IMR-90 (cell line): Measurements from ENCODE around the gene BCAS3. TPM values are rescaled to one million over a fixed set of nuclear protein-coding genes. Genes with fewer than 3 reads are reported as not detected.
A peak's percentile ranks its signal among the peaks of the same experiment; 100 is the strongest.

Source experiments
- ATAC-seq: fragments of 200-7000 bp; cut with Tn5 transposase; 2 replicates; pipeline ENCODE4 v1.9.1; 2020; ENCODE audit warnings: low read depth, mild to moderate bottlenecking, moderate library complexity
- BruUV-seq: library from RNA; stranded (reverse); fragments of 400-500 nt; replicated peaks from 2 replicates; lab custom pipeline; 2021; lab: Mats Ljungman, UMichigan
- CTCF ChIA-PET: fragments of 300-600 bp; formaldehyde crosslinking; extraction: SDS; loops from one replicate; lab custom pipeline; 2021; ENCODE audit warnings: antibody characterized with exemption; lab: Yijun Ruan, JAX
- POLR2A ChIA-PET: fragments of 300-600 bp; sonication (Branson Sonifier 250); formaldehyde crosslinking; loops from one replicate; lab custom pipeline; 2022; ENCODE audit warnings: antibody characterized with exemption; ENCODE audit not compliant: unreplicated experiment; lab: Charles Lee
- DNase-seq: peaks from one replicate; pipeline ENCODE4 v3.0.0; 2013
- H2AFZ ChIP-seq: replicated peaks from 2 replicates; pipeline ENCODE3; 2013; ENCODE audit warnings: low read length, mild to moderate bottlenecking; ENCODE audit not compliant: poor library complexity
- H2AK5ac ChIP-seq: 2 replicates; pipeline ENCODE4 v1.6.1; 2013; ENCODE audit warnings: low read depth, low read length, inconsistent platforms
- H2AK9ac ChIP-seq: replicated peaks from 2 replicates; pipeline ENCODE3; 2013; ENCODE audit warnings: mild to moderate bottlenecking, low read depth, low read length, moderate library complexity; ENCODE audit not compliant: poor library complexity
- H2BK120ac ChIP-seq: 2 replicates; pipeline ENCODE4 v1.6.1; 2013; ENCODE audit warnings: low read depth, low read length, inconsistent platforms
- H2BK15ac ChIP-seq: 3 replicates; pipeline ENCODE4 v1.6.1; 2013; ENCODE audit warnings: low read depth, low read length, inconsistent platforms
- H2BK20ac ChIP-seq: 2 replicates; pipeline ENCODE4 v1.6.1; 2013; ENCODE audit warnings: low read depth, mild to moderate bottlenecking, inconsistent platforms, low read length, moderate library complexity
- H2BK5ac ChIP-seq: 2 replicates; pipeline ENCODE4 v1.6.1; 2013; ENCODE audit warnings: mild to moderate bottlenecking, low read depth, low read length, inconsistent platforms; ENCODE audit not compliant: poor library complexity, severe bottlenecking
- H3K14ac ChIP-seq: replicated peaks from 2 replicates; pipeline ENCODE4 v1.6.1; 2013; ENCODE audit warnings: low read depth, low read length, inconsistent platforms
- H3K18ac ChIP-seq: 2 replicates; pipeline ENCODE4 v1.6.1; 2013; ENCODE audit warnings: low read depth, low read length, control low read depth
- H3K23ac ChIP-seq: 2 replicates; pipeline ENCODE4 v1.6.1; 2013; ENCODE audit warnings: low read depth, low read length, inconsistent platforms
- H3K27ac ChIP-seq: 2 replicates; pipeline ENCODE4 v1.5.1; 2013; ENCODE audit warnings: mild to moderate bottlenecking, control low read depth, low read length; ENCODE audit not compliant: insufficient read depth
- H3K27me3 ChIP-seq: 2 replicates; pipeline ENCODE4 v1.6.1; 2013; ENCODE audit warnings: low read length; ENCODE audit not compliant: control insufficient read depth, insufficient read depth
- H3K36me3 ChIP-seq: 2 replicates; pipeline ENCODE4 v1.6.1; 2013; ENCODE audit warnings: low read length, mixed read lengths; ENCODE audit not compliant: control insufficient read depth, insufficient read depth
- H3K4ac ChIP-seq: 2 replicates; pipeline ENCODE4 v1.6.1; 2013; ENCODE audit warnings: low read depth, low read length, inconsistent platforms
- H3K4me1 ChIP-seq: 2 replicates; pipeline ENCODE4 v1.6.1; 2013; ENCODE audit warnings: low read length, mixed read lengths; ENCODE audit not compliant: control insufficient read depth, insufficient read depth
- H3K4me2 ChIP-seq: 2 replicates; pipeline ENCODE4 v1.6.1; 2013; ENCODE audit warnings: low read depth, mild to moderate bottlenecking, control low read depth, low read length, moderate library complexity
- H3K4me3 ChIP-seq: 2 replicates; pipeline ENCODE4 v1.5.1; 2013; ENCODE audit warnings: low read depth, mild to moderate bottlenecking, control low read depth, low read length, moderate library complexity; ENCODE audit not compliant: insufficient read depth
- H3K56ac ChIP-seq: 2 replicates; pipeline ENCODE4 v1.6.1; 2013; ENCODE audit warnings: low read length, inconsistent platforms; ENCODE audit not compliant: insufficient read depth; ENCODE audit errors: extremely low read depth
- H3K79me1 ChIP-seq, 2 experiments: 2 replicates each; pipeline ENCODE4 v1.6.1; 2013; ENCODE audit warnings: low read length in 2 of 2, inconsistent platforms in 1 of 2, low read depth in 1 of 2
- H3K9ac ChIP-seq: 2 replicates; pipeline ENCODE4 v1.6.1; 2013; ENCODE audit warnings: low read depth, low read length, control low read depth
- H3K9me1 ChIP-seq: 2 replicates; pipeline ENCODE4 v1.6.1; 2013; ENCODE audit warnings: low read length, inconsistent platforms; ENCODE audit not compliant: insufficient read depth
- H3K9me3 ChIP-seq: 2 replicates; pipeline ENCODE4 v1.6.1; 2013; ENCODE audit warnings: low read length; ENCODE audit not compliant: control insufficient read depth, insufficient read depth
- H4K20me1 ChIP-seq: 2 replicates; pipeline ENCODE4 v1.6.1; 2013; ENCODE audit warnings: low read length, inconsistent platforms; ENCODE audit not compliant: insufficient read depth
- H4K5ac ChIP-seq: 2 replicates; pipeline ENCODE4 v1.6.1; 2013; ENCODE audit warnings: mild to moderate bottlenecking, low read depth, low read length, control low read depth
- H4K8ac ChIP-seq, 2 experiments: 2 replicates each; pipeline ENCODE4 v1.6.1; 2013; ENCODE audit warnings: low read depth in 2 of 2, low read length in 2 of 2, control low read depth in 1 of 2, inconsistent platforms in 1 of 2
- H4K91ac ChIP-seq: 2 replicates; pipeline ENCODE4 v1.6.1; 2013; ENCODE audit warnings: low read depth, low read length, inconsistent platforms; ENCODE audit not compliant: insufficient read depth
- BHLHE40 ChIP-seq: fragments of 150-350 bp; IDR thresholded peaks from 2 replicates; pipeline ENCODE4 v1.6.1; 2016; ENCODE audit warnings: mild to moderate bottlenecking, low read depth, low read length
- CEBPB ChIP-seq: IDR thresholded peaks from 2 replicates; pipeline ENCODE4 v1.6.1; 2012; ENCODE audit warnings: low read depth, low read length, improper control_type of control experiment
- CHD1 ChIP-seq: IDR thresholded peaks from 2 replicates; pipeline ENCODE4 v1.6.1; 2012; ENCODE audit warnings: low read depth, low read length, improper control_type of control experiment
- MAFK ChIP-seq: IDR thresholded peaks from 2 replicates; pipeline ENCODE4 v1.6.1; 2012; ENCODE audit warnings: low read depth, low read length, improper control_type of control experiment
- MAZ ChIP-seq: IDR thresholded peaks from 2 replicates; pipeline ENCODE4 v1.6.1; 2012; ENCODE audit warnings: low read depth, mild to moderate bottlenecking, low read length, improper control_type of control experiment, moderate library complexity, borderline replicate concordance
- MXI1 ChIP-seq: IDR thresholded peaks from 2 replicates; pipeline ENCODE4 v1.6.1; 2012; ENCODE audit warnings: low read depth, mild to moderate bottlenecking, low read length, moderate library complexity, borderline replicate concordance
- RAD21 ChIP-seq: IDR thresholded peaks from 2 replicates; pipeline ENCODE4 v1.6.1; 2012; ENCODE audit warnings: low read length, improper control_type of control experiment
- RCOR1 ChIP-seq: IDR thresholded peaks from 2 replicates; pipeline ENCODE4 v1.6.1; 2012; ENCODE audit warnings: mild to moderate bottlenecking, low read length, improper control_type of control experiment; ENCODE audit not compliant: insufficient replicate concordance
- RFX5 ChIP-seq: IDR thresholded peaks from 2 replicates; pipeline ENCODE4 v1.8.0; 2012; ENCODE audit warnings: low read depth, mild to moderate bottlenecking, low read length, moderate library complexity
- SMC3 ChIP-seq: fragments of 150-350 bp; IDR thresholded peaks from 2 replicates; pipeline ENCODE4 v1.6.1; 2016; ENCODE audit warnings: low read depth, mild to moderate bottlenecking, antibody characterized with exemption, low read length, moderate library complexity
- WGBS, 2 experiments: methylation state at CpG; one replicate each; pipeline versions ENCODE4 v1.1.5 to v1.1.7; 2013; ENCODE audit warnings: missing lambda C conversion rate in 2 of 2; ENCODE audit not compliant: insufficient read length in 1 of 2; ENCODE audit errors: extremely low coverage in 2 of 2; 5-methylcytosine and 5-hydroxymethylcytosine counted together
- dilution Hi-C: fragments of 300-500 bp; cut with HindIII; formaldehyde crosslinking; loops from one replicate; pipeline ENCODE4 v1.14.3; 2018; ENCODE audit warnings: low sequenced_read_pairs; ENCODE audit not compliant: unreplicated experiment
- in situ Hi-C: fragments of 300-500 bp; cut with MboI; formaldehyde crosslinking; loops from 3 replicates; pipeline ENCODE4 v1.14.3; 2019; ENCODE audit warnings: low sequenced_read_pairs, inconsistent platforms, mixed read lengths
- intact Hi-C: fragments of 100-400 bp; cut with micrococcal nuclease; formaldehyde crosslinking; loops from 2 replicates; pipeline ENCODE4 v1.10.0; 2022
- polyA plus RNA-seq, 3 experiments: library from polyadenylated mRNA; depleted of rRNA; stranded (reverse); fragments of >200 nt; gene quantifications; 2 replicates each; pipeline ENCODE4 v1.2.3, GENCODE V29; 2012; ENCODE audit warnings: low replicate concordance in 1 of 3
- total RNA-seq: library from RNA; depleted of rRNA; stranded (reverse); fragments of >200 nt; gene quantifications from 2 replicates; pipeline ENCODE4 v1.2.3, GENCODE V29; 2012
- TF ChIP-seq, protein P1 (sequence below): conservative IDR thresholded peaks from 2 replicates; pipeline ENCODE4 v1.5.1; 2012; ENCODE audit warnings: mild to moderate bottlenecking, low read depth, low read length, improper control_type of control experiment
- TF ChIP-seq, protein P2 (sequence below): fragments of 150-350 bp; IDR thresholded peaks from 2 replicates; pipeline ENCODE4 v1.6.1; 2017; ENCODE audit warnings: mild to moderate bottlenecking, antibody characterized with exemption, low read length, low read depth

The BCAS3 gene
- total and polyA plus RNA-seq, 2 of the 4 experiments (the other 2 are of a cell fraction): 6.3 to 27.1 TPM

DNA sequence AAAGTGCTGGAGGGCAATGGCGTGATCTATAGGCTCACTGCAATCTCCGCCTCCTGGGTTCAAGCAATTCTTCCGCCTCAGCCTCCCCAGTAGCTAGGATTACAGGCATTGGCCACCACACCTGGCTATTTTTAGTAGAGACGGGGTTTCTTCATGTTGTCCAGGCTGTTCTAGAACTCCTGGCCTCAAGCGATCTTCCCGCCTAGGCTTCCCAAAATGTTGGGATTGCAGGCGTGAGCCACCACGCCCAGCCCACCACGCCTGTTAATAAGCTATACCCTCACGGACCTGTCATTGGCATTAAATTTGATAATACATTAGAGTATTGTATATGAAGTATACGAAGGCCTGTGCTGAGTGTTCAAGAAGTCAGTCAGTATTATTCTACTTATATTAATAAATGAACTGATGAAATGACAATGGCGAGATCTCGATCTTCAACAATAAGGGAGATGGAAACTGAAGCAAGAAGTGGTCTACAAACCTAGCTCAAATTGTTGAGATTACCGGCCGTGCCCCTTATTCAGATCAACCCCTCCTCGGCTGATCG is 818 bp upstream of the BCAS3 start:
- no TSS peak for BruUV-seq
- intact Hi-C loops (loop anchor here (5.0 kb wide), 1 partner anchor 650 kb away; no protein-coding TSS in a partner anchor), dilution Hi-C loops (no loop called here), in situ Hi-C loops (no loop called here)
- ATAC-seq (no peak), DNase-seq (no peak)
- H3K9me1 ChIP-seq: no peaks in the 10 kb centered on the region
- no peak overlapping the region for H2AK9ac ChIP-seq
- H4K5ac ChIP-seq: peak overlapping the region; percentile 38
- no peaks in the 10 kb centered on the region for H3K36me3 ChIP-seq
- peak overlapping the region; percentile 59; the same call in 1 of the 2 replicates for H3K14ac ChIP-seq
- no peak for TF ChIP-seq BHLHE40
- TF ChIP-seq CEBPB: no peak
- no peak for TF ChIP-seq SMC3
- TF ChIP-seq, protein P1, sequence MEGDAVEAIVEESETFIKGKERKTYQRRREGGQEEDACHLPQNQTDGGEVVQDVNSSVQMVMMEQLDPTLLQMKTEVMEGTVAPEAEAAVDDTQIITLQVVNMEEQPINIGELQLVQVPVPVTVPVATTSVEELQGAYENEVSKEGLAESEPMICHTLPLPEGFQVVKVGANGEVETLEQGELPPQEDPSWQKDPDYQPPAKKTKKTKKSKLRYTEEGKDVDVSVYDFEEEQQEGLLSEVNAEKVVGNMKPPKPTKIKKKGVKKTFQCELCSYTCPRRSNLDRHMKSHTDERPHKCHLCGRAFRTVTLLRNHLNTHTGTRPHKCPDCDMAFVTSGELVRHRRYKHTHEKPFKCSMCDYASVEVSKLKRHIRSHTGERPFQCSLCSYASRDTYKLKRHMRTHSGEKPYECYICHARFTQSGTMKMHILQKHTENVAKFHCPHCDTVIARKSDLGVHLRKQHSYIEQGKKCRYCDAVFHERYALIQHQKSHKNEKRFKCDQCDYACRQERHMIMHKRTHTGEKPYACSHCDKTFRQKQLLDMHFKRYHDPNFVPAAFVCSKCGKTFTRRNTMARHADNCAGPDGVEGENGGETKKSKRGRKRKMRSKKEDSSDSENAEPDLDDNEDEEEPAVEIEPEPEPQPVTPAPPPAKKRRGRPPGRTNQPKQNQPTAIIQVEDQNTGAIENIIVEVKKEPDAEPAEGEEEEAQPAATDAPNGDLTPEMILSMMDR: no peak
- no peak for TF ChIP-seq MAFK
- TF ChIP-seq RFX5: no peak
- TF ChIP-seq, protein P2, sequence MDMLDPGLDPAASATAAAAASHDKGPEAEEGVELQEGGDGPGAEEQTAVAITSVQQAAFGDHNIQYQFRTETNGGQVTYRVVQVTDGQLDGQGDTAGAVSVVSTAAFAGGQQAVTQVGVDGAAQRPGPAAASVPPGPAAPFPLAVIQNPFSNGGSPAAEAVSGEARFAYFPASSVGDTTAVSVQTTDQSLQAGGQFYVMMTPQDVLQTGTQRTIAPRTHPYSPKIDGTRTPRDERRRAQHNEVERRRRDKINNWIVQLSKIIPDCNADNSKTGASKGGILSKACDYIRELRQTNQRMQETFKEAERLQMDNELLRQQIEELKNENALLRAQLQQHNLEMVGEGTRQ: no peak
- TF ChIP-seq CHD1: no peak
- no peak for TF ChIP-seq MAZ
- no peak for TF ChIP-seq RAD21
- no peak for TF ChIP-seq RCOR1
- TF ChIP-seq MXI1: no peak
- no peak overlapping the region for H2BK120ac ChIP-seq
- H3K18ac ChIP-seq: no peak overlapping the region; the same call in 1 of the 2 replicates
- H4K8ac ChIP-seq: peak overlapping the region; percentile 72 to 93
- H3K4ac ChIP-seq: peak overlapping the region; percentile 51
- no peak overlapping the region for H2BK15ac ChIP-seq
- H3K27me3 ChIP-seq: no peaks in the 10 kb centered on the region
- H3K4me2 ChIP-seq: peak overlapping the region; percentile 76
- H3K56ac ChIP-seq: peak overlapping the region; percentile 82
- H3K4me3 ChIP-seq: peak overlapping the region; percentile 55
- peaks cover 9 to 10% of the 10 kb centered on the region in 2 experiments; a peak in 3 of 4 replicates for H3K79me1 ChIP-seq
- no peaks in the 10 kb centered on the region; the same call in 1 of the 2 replicates for H3K4me1 ChIP-seq
- H3K23ac ChIP-seq: no peak overlapping the region
- H2BK20ac ChIP-seq: no peak overlapping the region
- WGBS, 2 experiments: no CpG with 5 or more reads among the region's 17 CpGs
- H4K91ac ChIP-seq: no peak overlapping the region
- peak overlapping the region; percentile 91 for H2AFZ ChIP-seq
- ChIA-PET CTCF (no interaction called here), POLR2A (no interaction called here)
- H3K27ac ChIP-seq: no peak overlapping the region
- H2AK5ac ChIP-seq: no peak overlapping the region
- peak overlapping the region; percentile 32 for H2BK5ac ChIP-seq
- peak overlapping the region; percentile 58 for H3K9ac ChIP-seq
- H3K9me3 ChIP-seq: no peaks in the 10 kb centered on the region
- H4K20me1 ChIP-seq: no peaks in the 10 kb centered on the region
